K562 (cell line): ENCODE measurements around the gene CELSR3. TPM values are rescaled to one million over a fixed set of nuclear protein-coding genes. Genes with fewer than 3 reads are reported as not detected.

Experiments
- AFF1 ChIP-seq, 2 experiments: fragments of 450-650 bp; IDR thresholded peaks; 2 replicates each; pipeline ENCODE4 v1.6.1; 2018; ENCODE audit warnings: mild to moderate bottlenecking in 2 of 2, low read depth in 1 of 2; ENCODE audit not compliant: partially characterized antibody in 2 of 2
- ARHGAP35 ChIP-seq: fragments of 450-650 bp; IDR thresholded peaks from 2 replicates; pipeline ENCODE4 v1.6.1; 2018; ENCODE audit not compliant: partially characterized antibody
- ESRRA ChIP-seq: fragments of 450-650 bp; IDR thresholded peaks from 2 replicates; pipeline ENCODE4 v1.6.1; 2014; ENCODE audit warnings: low read depth, mild to moderate bottlenecking, moderate library complexity, borderline replicate concordance
- IRF9 ChIP-seq: fragments of 450-650 bp; IDR thresholded peaks from 2 replicates; pipeline ENCODE4 v1.6.1; 2016; ENCODE audit warnings: missing biosample characterization, missing genetic modification characterization
- KDM4B ChIP-seq, 2 experiments: fragments of 450-650 bp in 1 of 2; sonication (generic) in 1 of 2; IDR thresholded peaks; 2 replicates each; pipeline ENCODE4 v1.6.1; 2016 to 2017; ENCODE audit warnings: borderline replicate concordance in 2 of 2, antibody characterized with exemption in 1 of 2, low read depth in 1 of 2, mild to moderate bottlenecking in 1 of 2
- KDM5B ChIP-seq: fragments of 200-600 bp; sonication (generic); IDR thresholded peaks from 2 replicates; pipeline ENCODE4 v1.6.1; 2012; ENCODE audit warnings: low read depth, mild to moderate bottlenecking, moderate library complexity, low read length, control low read depth, inconsistent platforms; ENCODE audit not compliant: insufficient replicate concordance
- LEF1 ChIP-seq: fragments of 450-650 bp; IDR thresholded peaks from 2 replicates; pipeline ENCODE4 v1.6.1; 2016; ENCODE audit warnings: mild to moderate bottlenecking
- MYC ChIP-seq, 2 experiments: fragments of 250-450 bp in 1 of 2; sonication (Bioruptor Pico) in 1 of 2; IDR thresholded peaks; 2 replicates each; pipeline versions ENCODE4 v1.5.1 to v1.6.1; 2012 to 2021; ENCODE audit warnings: low read depth in 2 of 2, borderline replicate concordance in 1 of 2, improper control_type of control experiment in 1 of 2, low read length in 1 of 2, mild to moderate bottlenecking in 1 of 2, moderate library complexity in 1 of 2
- MYNN ChIP-seq, 2 experiments: sonication (generic); formaldehyde crosslinking in 1 of 2; IDR thresholded peaks; 2 replicates each; pipeline versions ENCODE4 v1.5.0 to v1.6.1; 2016 to 2020; ENCODE audit warnings: antibody characterized with exemption in 1 of 2, missing genetic modification reagents in 1 of 2
- NR3C1 ChIP-seq: sonication (generic); formaldehyde crosslinking; IDR thresholded peaks from 2 replicates; pipeline ENCODE4 v1.8.1; 2022; ENCODE audit warnings: missing genetic modification reagents
- PHTF2 ChIP-seq: fragments of 250-450 bp; sonication (Bioruptor Pico); IDR thresholded peaks from 2 replicates; pipeline ENCODE4 v1.5.0; 2021; ENCODE audit warnings: mild to moderate bottlenecking
- SP1 ChIP-seq: sonication (generic); formaldehyde crosslinking; IDR thresholded peaks from 2 replicates; pipeline ENCODE4 v1.8.1; 2022; ENCODE audit warnings: mild to moderate bottlenecking, missing genetic modification reagents
- ZNF584 ChIP-seq: fragments of 200-800 bp; sonication (Bioruptor generic); IDR thresholded peaks from 2 replicates; pipeline ENCODE4 v1.6.1; 2016; ENCODE audit warnings: low read depth, mild to moderate bottlenecking, missing genetic modification characterization, missing compliant biosample characterization
- ZNF764 ChIP-seq: fragments of 250-450 bp; sonication (Bioruptor Pico); IDR thresholded peaks from 2 replicates; pipeline ENCODE4 v1.4.0; 2020; ENCODE audit warnings: low read depth, mild to moderate bottlenecking, moderate library complexity
- ZNF766 ChIP-seq: fragments of 200-800 bp; sonication (Bioruptor generic); conservative IDR thresholded peaks from 2 replicates; pipeline ENCODE4 v1.6.1; 2016; ENCODE audit warnings: missing genetic modification characterization, missing compliant biosample characterization
- polyA plus RNA-seq, 8 experiments: library from polyadenylated mRNA; depleted of rRNA in 4 of 8; stranded (reverse) in 5 of 8; unstranded in 3 of 8; fragments of >200 nt; fragmentation: Nextera tagmentation in 2 of 8; fragmentation: Illumina TruSeq in 1 of 8; extraction: Ambion mirVana in 2 of 8; extraction: Trizol in 1 of 8; gene quantifications; 2 replicates each; pipeline versions ENCODE4 v1.2.1 to v1.2.3, GENCODE V29; 2011 to 2014; ENCODE audit warnings: inconsistent platforms in 1 of 8, missing spikeins in 1 of 8
- total RNA-seq, 7 experiments: library from RNA; depleted of rRNA in 6 of 7; stranded (reverse); fragments of >200 nt in 6 of 7; fragmentation: Illumina TruSeq in 2 of 7; extraction: Trizol in 2 of 7; gene quantifications; 2 replicates each; pipeline versions ENCODE4 v1.2.1 to v1.2.3, GENCODE V29; 2011 to 2021; ENCODE audit warnings: low replicate concordance in 1 of 7
- TF ChIP-seq, protein P1 (sequence below): fragments of 450-650 bp; formaldehyde crosslinking; IDR thresholded peaks from 2 replicates; pipeline ENCODE4 v1.4.0; 2020; ENCODE audit warnings: mild to moderate bottlenecking, moderate library complexity

Gene CELSR3
- total and polyA plus RNA-seq, 9 of the 15 experiments (the other 6 are each of a cell fraction or from before 2014, with no cell fraction given), result 0.10 to 2.7 (median 0.76) TPM

GRCh38 chr3:48663489-48664312, 1.0 kb upstream of the CELSR3 start (continued):
- TF ChIP-seq AFF1 (IDR thresholded peaks at IDR 0.05; ENCODE audit: low read depth in 1 of 2, partially characterized antibody in 2 of 2) (no peak), KDM5B (peak; percentile 67), LEF1 (peak; percentile 60), ESRRA (peak; percentile 66), PHTF2 (CRISPR knock-in tag) (no peak), KDM4B (IDR thresholded peaks at IDR 0.05; ENCODE audit: borderline replicate concordance in 2 of 2, low read depth in 1 of 2) (no peak), SP1 (peak; percentile 82), NR3C1 (CRISPR knock-in tag) (peak; percentile 72; the same call in 1 of the 2 replicates), MYC (IDR thresholded peaks at IDR 0.05; ENCODE audit: low read depth, low read length) (peak; percentile 79), MYC (CRISPR knock-in tag; IDR thresholded peaks at IDR 0.05; ENCODE audit: borderline replicate concordance, low read depth) (peak; percentile 55; the same call in 1 of the 2 replicates), ZNF584 (CRISPR knock-in tag) (0 out of 2 replicates have a peak, but pooled peaks have one; percentile 41), ARHGAP35 (no peak), ZNF764 (CRISPR knock-in tag) (no peak), MYNN (IDR thresholded peaks at IDR 0.05) (0 out of 2 replicates have a peak, but pooled peaks have one; percentile 47), MYNN (CRISPR knock-in tag; IDR thresholded peaks at IDR 0.05) (no peak), ZNF766 (0 out of 2 replicates have a peak, but pooled peaks have one; percentile 38), IRF9 (no peak)
- TF ChIP-seq, protein P1, sequence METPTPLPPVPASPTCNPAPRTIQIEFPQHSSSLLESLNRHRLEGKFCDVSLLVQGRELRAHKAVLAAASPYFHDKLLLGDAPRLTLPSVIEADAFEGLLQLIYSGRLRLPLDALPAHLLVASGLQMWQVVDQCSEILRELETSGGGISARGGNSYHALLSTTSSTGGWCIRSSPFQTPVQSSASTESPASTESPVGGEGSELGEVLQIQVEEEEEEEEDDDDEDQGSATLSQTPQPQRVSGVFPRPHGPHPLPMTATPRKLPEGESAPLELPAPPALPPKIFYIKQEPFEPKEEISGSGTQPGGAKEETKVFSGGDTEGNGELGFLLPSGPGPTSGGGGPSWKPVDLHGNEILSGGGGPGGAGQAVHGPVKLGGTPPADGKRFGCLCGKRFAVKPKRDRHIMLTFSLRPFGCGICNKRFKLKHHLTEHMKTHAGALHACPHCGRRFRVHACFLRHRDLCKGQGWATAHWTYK, result peak; percentile 53; the same call in 1 of the 2 replicates
